ENCODE measurements around the gene DHX35. TPM values are rescaled to one million over a fixed set of nuclear protein-coding genes. Genes with fewer than 3 reads are reported as not detected.
A peak's percentile ranks its signal among the peaks of the same experiment; 100 is the strongest.

Gene DHX35
- polyA plus RNA-seq, 1 donor from 2014 or later, result 5.9 TPM

- Mint-ChIP-seq H3K36me3 (peaks cover 2% of the 10 kb centered on the region), H3K27me3 (no peaks in the 10 kb centered on the region), H3K4me3 (no peak overlapping the region), H3K4me1 (no peaks in the 10 kb centered on the region), H3K27ac (peak overlapping the region in 1 of 3 donors; percentile 21), H3K9me3 (no peaks in the 10 kb centered on the region)
Measured at GRCh38 chr20:39042279-39043150, 80.4 kb downstream of the DHX35 start.

GRCh38 chr20:39044501-39044900, 82.4 kb downstream of the DHX35 start:
- H3K4me3 Mint-ChIP-seq, result no peak overlapping the region
- H3K36me3 Mint-ChIP-seq, result peaks cover 2% of the 10 kb centered on the region
- H3K4me1 Mint-ChIP-seq, result peaks cover 0 to 2% (median under 1%) of the 10 kb centered on the region in 3 donors
- no peak overlapping the region for H3K27ac Mint-ChIP-seq
- H3K9me3 Mint-ChIP-seq, result no peaks in the 10 kb centered on the region
- no peaks in the 10 kb centered on the region for H3K27me3 Mint-ChIP-seq

- H3K4me1 Mint-ChIP-seq, result peaks cover 0 to 7% (median 4%) of the 10 kb centered on the region in 3 donors
- no peaks in the 10 kb centered on the region for H3K27me3 Mint-ChIP-seq
- H3K4me3 Mint-ChIP-seq, result no peak overlapping the region
- peaks cover 2% of the 10 kb centered on the region for H3K36me3 Mint-ChIP-seq
- H3K9me3 Mint-ChIP-seq, result no peaks in the 10 kb centered on the region
- H3K27ac Mint-ChIP-seq, result no peak overlapping the region
Measured at GRCh38 chr20:39045676-39046075, 83.5 kb downstream of the DHX35 start.

GRCh38 chr20:39047417-39047985, 85.4 kb downstream of the DHX35 start:
- no peak overlapping the region for H3K4me3 Mint-ChIP-seq
- peaks cover 0 to 7% (median 4%) of the 10 kb centered on the region in 3 donors for H3K4me1 Mint-ChIP-seq
- no peak overlapping the region for H3K27ac Mint-ChIP-seq
- no peaks in the 10 kb centered on the region for H3K27me3 Mint-ChIP-seq
- no peaks in the 10 kb centered on the region for H3K9me3 Mint-ChIP-seq
- H3K36me3 Mint-ChIP-seq, result peaks cover under 1% of the 10 kb centered on the region

GRCh38 chr20:39048000-39048696, 86.0 kb downstream of the DHX35 start:
- Mint-ChIP-seq H3K9me3 (no peaks in the 10 kb centered on the region), H3K27me3 (no peaks in the 10 kb centered on the region), H3K27ac (peak overlapping the region in 1 of 3 donors; percentile 43), H3K4me3 (peak overlapping the region in 3 of 4 donors; percentile 39 to 89 (median 61)), H3K36me3 (no peaks in the 10 kb centered on the region), H3K4me1 (peaks cover 0 to 7% (median 4%) of the 10 kb centered on the region in 3 donors)

- no peak overlapping the region for H3K27ac Mint-ChIP-seq
- H3K9me3 Mint-ChIP-seq, result no peaks in the 10 kb centered on the region
- no peaks in the 10 kb centered on the region for H3K27me3 Mint-ChIP-seq
- H3K36me3 Mint-ChIP-seq, result no peaks in the 10 kb centered on the region
- H3K4me3 Mint-ChIP-seq, result peak overlapping the region; percentile 12 to 94 (median 91)
- peaks cover 0 to 7% (median 4%) of the 10 kb centered on the region in 3 donors for H3K4me1 Mint-ChIP-seq
Measured at GRCh38 chr20:39049148-39049547, 87.0 kb downstream of the DHX35 start.

GRCh38 chr20:39049684-39050554, 87.8 kb downstream of the DHX35 start:
- H3K4me3 Mint-ChIP-seq, result peak overlapping the region; percentile 87 to 94 (median 91)
- peaks cover 0 to 7% (median 4%) of the 10 kb centered on the region in 3 donors for H3K4me1 Mint-ChIP-seq
- no peaks in the 10 kb centered on the region for H3K9me3 Mint-ChIP-seq
- peak overlapping the region in 1 of 3 donors; percentile 96 for H3K27ac Mint-ChIP-seq
- H3K36me3 Mint-ChIP-seq, result no peaks in the 10 kb centered on the region
- no peaks in the 10 kb centered on the region for H3K27me3 Mint-ChIP-seq

- no peaks in the 10 kb centered on the region for H3K36me3 Mint-ChIP-seq
- H3K27me3 Mint-ChIP-seq, result no peaks in the 10 kb centered on the region
- no peak overlapping the region for H3K27ac Mint-ChIP-seq
- H3K4me1 Mint-ChIP-seq, result peaks cover 0 to 7% (median 4%) of the 10 kb centered on the region in 3 donors
- H3K4me3 Mint-ChIP-seq, result peak overlapping the region; percentile 87 to 94 (median 91)
- no peaks in the 10 kb centered on the region for H3K9me3 Mint-ChIP-seq
Measured at GRCh38 chr20:39050555-39050902, 88.4 kb downstream of the DHX35 start.

GRCh38 chr20:39052676-39053075, 90.5 kb downstream of the DHX35 start:
- peaks cover 0 to 7% (median 4%) of the 10 kb centered on the region in 3 donors for H3K4me1 Mint-ChIP-seq
- no peaks in the 10 kb centered on the region for H3K27me3 Mint-ChIP-seq
- peak overlapping the region in 2 of 4 donors; percentile 39 for H3K4me3 Mint-ChIP-seq
- no peaks in the 10 kb centered on the region for H3K36me3 Mint-ChIP-seq
- no peaks in the 10 kb centered on the region for H3K9me3 Mint-ChIP-seq
- no peak overlapping the region for H3K27ac Mint-ChIP-seq

- no peaks in the 10 kb centered on the region for H3K4me1 Mint-ChIP-seq
- peaks cover 3% of the 10 kb centered on the region for H3K27me3 Mint-ChIP-seq
- no peaks in the 10 kb centered on the region for H3K9me3 Mint-ChIP-seq
- no peaks in the 10 kb centered on the region for H3K36me3 Mint-ChIP-seq
- H3K4me3 Mint-ChIP-seq, result no peak overlapping the region
- no peak overlapping the region for H3K27ac Mint-ChIP-seq
Measured at GRCh38 chr20:39057143-39057542, 95.0 kb downstream of the DHX35 start.

- Mint-ChIP-seq H3K27ac (no peak overlapping the region), H3K4me3 (no peak overlapping the region), H3K9me3 (no peaks in the 10 kb centered on the region), H3K4me1 (no peaks in the 10 kb centered on the region), H3K27me3 (peaks cover 5% of the 10 kb centered on the region), H3K36me3 (no peaks in the 10 kb centered on the region)
Measured at GRCh38 chr20:39057911-39058310, 95.8 kb downstream of the DHX35 start.

GRCh38 chr20:39059036-39059435, 96.9 kb downstream of the DHX35 start:
- no peak overlapping the region for H3K27ac Mint-ChIP-seq
- no peaks in the 10 kb centered on the region for H3K9me3 Mint-ChIP-seq
- peaks cover 5% of the 10 kb centered on the region for H3K27me3 Mint-ChIP-seq
- no peaks in the 10 kb centered on the region for H3K4me1 Mint-ChIP-seq
- H3K4me3 Mint-ChIP-seq, result no peak overlapping the region
- H3K36me3 Mint-ChIP-seq, result no peaks in the 10 kb centered on the region

- peaks cover 2 to 7% (median 7%) of the 10 kb centered on the region in 3 donors for H3K9me3 Mint-ChIP-seq
- H3K36me3 Mint-ChIP-seq, result no peaks in the 10 kb centered on the region
- H3K4me3 Mint-ChIP-seq, result no peak overlapping the region
- H3K27ac Mint-ChIP-seq, result no peak overlapping the region
- no peaks in the 10 kb centered on the region for H3K4me1 Mint-ChIP-seq
- peaks cover 21% of the 10 kb centered on the region for H3K27me3 Mint-ChIP-seq
Measured at GRCh38 chr20:39066471-39067242, 104.5 kb downstream of the DHX35 start.
